Lung microvascular endothelial cell (primary cell): ENCODE data around the gene TNFRSF18. TPM values are rescaled to one million over a fixed set of nuclear protein-coding genes. Genes with fewer than 3 reads are reported as not detected.
"Not testable (repeated sequence)": the region's sequence is repeated elsewhere in the genome, so short reads cannot be mapped to it uniquely, and the experiment has no call there.

Experiments used
- DNase-seq, 2 donors: peaks; one replicate each; pipeline versions ENCODE4 v3.0.0 to v3.0.0-alpha.2; 2010; ENCODE audit warnings: low read depth in 2 of 2
- total RNA-seq: library from RNA; depleted of rRNA; stranded (reverse); fragments of >200 nt; gene quantifications from 2 replicates; pipeline ENCODE4 v1.2.1, GENCODE V29; 2014

Gene TNFRSF18, protein sequence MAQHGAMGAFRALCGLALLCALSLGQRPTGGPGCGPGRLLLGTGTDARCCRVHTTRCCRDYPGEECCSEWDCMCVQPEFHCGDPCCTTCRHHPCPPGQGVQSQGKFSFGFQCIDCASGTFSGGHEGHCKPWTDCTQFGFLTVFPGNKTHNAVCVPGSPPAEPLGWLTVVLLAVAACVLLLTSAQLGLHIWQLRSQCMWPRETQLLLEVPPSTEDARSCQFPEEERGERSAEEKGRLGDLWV
- 0.22 and 0.60 TPM in 2 replicates for total RNA-seq

DNA sequence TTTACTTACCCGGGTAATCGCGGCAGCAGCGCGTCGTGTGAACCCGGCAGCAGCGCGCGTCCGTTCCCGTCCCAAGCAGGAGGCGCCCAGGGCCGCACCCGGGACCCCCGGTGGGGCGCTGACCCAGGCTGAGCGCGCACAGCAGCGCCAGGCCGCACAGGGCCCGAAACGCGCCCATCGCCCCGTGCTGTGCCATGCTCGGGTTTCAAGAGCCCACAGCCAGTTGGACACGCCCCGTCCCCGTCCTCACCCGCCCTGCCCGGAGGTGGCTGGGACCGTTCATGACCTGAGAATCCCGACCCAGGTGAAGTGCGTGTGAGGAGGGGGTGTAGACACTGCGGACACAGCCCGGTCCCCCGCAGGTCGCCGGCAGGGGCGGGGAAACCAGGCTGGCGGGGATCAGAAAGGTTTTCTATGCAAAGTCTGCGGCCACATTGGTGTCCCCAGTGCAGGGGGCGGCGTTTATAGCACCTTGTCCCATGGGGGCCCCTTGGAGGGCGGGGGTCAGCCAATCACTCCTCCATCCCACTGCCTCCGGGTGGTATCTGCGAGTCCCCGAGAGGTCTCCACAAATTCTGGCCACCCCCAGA, at the start of gene TNFRSF18:
Gene TNFRSF18 (minus strand): TSS at position 217 of the 590 bp plus-strand sequence. CDS start 21 bp downstream, at position 196.
- no peak for DNase-seq

DNA sequence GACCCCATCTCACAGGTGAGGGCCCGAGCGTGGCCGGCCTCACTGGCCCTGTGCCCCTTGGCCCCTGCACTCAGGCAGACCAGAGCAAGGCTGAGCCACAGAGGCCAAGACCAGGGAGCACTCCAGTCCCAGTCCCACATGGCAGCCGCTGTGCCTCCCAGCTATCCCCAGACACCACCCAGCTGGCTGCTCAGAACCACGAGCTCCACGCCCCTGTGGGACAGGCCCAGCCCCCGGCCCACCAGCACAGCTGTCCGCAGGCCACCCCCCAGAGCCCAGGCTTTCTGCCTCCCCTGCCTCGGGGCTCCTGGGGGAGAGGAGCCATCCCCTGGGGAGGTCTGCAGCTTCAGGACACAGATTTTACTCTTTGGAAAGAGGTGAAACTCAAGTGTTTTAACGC, 49.2 kb upstream of the TNFRSF18 start:
- DNase-seq: no peak

DNA sequence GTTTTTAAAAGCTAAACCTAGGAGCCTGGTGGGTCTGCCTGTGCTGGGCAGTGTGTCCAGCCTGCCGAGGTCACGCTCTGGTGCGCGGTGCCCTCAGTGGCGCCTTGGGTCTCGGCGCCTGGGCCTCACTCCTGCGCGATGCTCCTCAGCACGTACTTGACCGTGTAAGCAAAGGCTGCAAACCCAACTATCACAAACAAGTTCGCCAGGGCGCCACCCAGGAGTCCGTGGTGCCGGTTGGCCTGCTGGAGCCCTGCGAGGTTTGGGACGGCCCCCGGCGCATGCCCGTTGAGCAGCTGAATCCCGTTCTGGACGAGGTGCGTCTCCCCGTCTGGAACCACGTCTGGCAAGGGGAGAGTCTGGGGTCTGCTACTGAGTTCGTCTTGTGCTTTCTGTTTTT, 48.7 kb upstream of the TNFRSF18 start:
- DNase-seq: no peak

DNA sequence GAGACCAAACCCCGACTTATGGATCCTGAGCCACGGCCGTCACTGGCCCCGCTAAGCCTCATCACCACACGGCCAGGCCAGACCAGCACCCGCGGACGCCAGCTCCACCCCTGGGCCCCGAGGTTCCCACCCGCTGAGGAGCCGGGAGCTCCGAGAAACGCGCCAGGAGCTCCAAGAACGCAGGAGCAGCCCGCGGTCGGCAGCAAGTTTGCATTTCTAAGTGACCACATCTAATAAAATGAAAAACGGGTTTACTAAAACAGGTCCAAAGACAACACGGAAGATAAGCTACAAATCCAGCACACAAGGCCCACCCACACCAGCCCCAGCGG, 48.2 kb upstream of the TNFRSF18 start:
- DNase-seq: no peak

DNA sequence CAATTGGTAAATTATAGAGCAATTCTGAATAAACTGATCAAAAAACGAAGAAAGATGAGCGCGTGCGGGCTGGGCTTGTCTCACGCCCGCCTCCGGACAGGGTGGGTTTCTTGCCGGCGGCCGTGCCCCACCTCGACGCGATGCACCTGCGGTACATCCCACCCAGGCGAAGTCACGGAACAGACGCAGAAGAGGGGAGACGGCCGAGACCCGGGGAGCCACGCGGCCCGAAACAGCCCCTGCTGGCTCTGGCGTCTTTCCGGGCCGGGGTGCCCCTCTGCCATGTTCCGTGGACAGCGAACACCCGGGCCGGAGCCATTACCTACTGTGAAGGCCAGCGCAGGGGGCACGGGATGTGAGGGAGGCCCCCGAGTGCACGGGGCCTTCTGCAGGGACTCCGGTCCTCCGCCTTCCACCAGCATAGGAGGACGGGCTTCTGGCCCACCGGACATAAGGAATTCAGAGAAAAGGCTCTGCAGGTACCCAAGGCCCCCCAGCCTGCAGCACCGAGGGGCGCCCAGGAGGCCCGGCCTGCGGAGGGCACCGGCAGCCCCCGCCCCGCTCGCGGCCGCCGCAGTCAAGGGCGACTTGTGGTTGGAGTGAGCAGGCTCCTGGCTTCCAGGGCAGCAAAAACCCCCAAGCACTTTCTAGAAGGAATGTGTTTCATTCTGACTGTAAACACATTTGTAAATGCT, 47.7 kb upstream of the TNFRSF18 start:
- no peak for DNase-seq

DNA sequence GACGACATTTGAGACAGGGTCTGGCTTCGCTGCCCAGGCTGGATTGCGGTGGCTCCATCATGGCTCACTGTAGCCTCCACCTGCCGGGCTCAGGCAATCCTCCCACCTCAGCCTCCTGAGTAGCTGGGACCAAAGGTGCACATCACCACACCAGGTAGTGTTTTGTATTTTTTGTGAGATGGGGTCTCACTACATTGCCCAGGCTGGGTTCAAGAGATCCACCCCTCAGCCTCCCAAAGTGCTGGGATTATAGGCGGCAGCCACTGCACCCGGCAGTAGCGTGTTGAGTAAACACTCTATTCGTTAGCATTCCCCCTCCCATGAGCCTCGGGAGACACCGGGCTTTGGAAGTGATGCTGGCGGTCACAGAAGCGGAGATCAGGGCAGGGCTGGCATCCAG, 46.9 kb upstream of the TNFRSF18 start:
- DNase-seq: no peak

DNA sequence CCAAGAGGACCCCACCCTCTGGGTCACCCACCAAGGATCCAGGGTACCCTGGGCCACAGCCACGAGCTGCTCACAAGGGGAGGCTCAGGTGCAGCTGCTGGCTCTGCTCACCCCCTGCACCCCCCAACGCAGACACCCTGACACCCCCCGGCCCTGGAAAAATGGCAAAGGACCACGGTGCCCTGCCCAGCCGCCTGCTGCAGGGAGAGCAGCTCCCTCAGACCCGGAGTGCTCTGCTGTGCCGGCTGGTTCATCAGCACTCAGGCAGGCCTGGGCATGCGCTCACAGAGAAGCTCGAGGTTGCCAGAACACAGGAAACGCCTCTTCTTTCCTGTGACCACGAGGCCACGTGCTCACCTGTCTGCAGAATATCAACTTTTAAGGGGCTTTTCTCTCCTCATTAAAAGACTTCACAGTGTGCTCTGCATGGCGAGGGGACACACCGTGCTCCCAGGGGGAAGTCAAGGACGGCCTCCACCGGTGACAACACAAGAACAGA, 44.4 kb upstream of the TNFRSF18 start:
- DNase-seq: peak in 1 of 2 donors; percentile 78

DNA sequence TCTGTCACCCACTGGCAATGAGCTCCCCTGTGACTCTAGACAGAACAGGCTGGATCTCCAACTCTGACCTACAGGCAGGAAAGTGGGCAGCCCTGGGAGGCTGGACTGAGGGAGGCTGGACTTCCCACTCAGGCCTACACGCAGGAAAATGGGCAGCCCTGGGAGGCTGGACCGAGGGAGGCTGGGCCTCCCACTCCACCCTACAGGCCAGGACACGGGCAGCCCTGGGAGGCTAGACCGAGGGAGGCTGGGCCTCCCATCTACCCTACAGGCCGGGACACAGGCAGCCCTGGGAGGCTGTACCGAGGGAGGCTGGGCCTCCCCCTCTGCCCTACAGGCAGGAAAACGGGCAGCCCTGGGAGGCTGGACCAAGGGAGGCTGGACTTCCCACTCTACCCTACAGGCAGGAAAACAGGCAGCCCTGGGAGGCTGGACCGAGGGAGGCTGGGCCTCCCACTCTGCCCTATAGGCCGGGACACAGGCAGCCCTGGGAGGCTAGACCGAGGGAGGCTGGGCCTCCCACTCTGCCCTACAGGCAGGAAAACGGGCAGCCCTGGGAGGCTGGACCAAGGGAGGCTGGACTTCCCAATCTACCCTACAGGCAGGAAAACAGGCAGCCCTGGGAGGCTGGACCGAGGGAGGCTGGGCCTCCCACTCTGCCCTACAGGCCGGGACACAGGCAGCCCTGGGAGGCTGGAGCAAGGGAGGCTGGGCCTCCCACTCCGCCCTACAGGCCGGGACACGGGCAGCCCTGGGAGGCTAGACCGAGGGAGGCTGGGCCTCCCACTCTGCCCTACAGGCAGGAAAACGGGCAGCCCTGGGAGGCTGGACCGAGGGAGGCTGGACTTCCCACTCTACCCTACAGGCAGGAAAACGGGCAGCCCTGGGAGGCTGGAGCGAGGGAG, 41.9 kb upstream of the TNFRSF18 start:
- not testable (repeated sequence) for DNase-seq

DNA sequence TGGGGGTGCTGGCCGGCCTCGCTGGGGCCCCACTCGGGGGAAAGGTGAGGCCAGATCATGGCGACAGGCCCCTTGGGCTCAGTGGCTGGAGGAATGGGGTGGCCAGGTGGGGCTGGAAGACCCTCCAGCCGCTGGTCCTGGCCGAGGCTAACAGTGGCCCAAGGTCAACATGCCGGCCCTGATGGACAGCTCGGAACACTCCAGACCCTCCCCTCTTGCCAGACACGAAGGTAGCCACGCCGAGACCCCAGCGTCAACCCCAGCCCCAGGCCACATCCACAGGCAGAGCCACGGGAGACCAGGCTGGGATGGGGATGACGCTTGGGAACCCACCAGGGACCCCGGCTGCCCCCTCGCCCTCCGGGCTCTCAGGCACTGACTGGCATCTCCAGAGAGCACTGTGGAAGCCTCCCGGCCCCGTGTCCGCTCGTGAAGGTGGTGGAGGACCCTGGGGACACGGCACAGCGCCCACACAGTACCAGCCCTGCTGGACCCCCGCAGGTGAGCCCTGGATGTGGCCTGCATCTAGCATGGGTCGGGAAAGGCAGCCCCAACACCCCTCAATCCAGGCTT, 41.0 kb upstream of the TNFRSF18 start:
- no peak for DNase-seq

DNA sequence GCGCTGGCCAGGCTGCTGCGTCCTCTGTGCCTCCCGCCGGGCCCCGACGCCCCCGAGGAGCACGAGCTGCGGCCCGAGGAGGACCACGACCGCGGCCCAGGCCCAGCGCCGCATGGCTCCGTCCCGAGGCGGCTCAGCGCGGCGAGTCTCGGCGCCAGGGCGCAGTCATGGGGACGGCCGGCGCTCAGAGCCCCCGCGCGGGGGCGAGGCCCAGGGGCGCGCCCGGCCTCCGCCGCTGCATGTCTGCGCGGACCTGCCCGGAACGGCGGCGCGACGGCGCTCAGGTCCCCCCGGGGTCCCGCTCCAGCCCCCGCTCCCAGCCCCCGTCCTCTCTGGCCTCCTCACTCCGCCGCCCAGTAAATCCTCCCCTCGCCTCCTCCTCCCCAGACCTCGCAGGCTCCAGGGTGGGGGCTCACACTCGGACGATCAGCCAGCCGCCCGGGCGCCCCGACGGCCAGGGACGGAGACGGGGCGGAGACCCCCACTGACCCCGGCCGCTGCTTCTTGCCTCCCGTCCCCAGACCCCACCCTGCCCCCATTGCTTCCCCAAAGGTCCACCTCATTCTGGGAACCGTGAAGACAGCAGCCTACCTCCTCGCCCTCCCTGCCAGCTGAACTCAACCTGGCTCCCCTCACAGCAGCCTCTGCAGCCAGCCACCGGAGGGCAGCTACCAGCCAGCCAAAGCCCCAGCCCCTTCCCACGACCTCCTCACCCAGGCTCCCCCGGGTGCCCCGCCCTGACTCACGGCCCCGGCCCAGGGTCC, 40.4 kb upstream of the TNFRSF18 start, which contains the start of gene C1QTNF12:
Gene C1QTNF12 (minus strand): TSS at position 146 of the 764 bp plus-strand sequence. CDS start 32 bp downstream, at position 114.
- DNase-seq: no peak

DNA sequence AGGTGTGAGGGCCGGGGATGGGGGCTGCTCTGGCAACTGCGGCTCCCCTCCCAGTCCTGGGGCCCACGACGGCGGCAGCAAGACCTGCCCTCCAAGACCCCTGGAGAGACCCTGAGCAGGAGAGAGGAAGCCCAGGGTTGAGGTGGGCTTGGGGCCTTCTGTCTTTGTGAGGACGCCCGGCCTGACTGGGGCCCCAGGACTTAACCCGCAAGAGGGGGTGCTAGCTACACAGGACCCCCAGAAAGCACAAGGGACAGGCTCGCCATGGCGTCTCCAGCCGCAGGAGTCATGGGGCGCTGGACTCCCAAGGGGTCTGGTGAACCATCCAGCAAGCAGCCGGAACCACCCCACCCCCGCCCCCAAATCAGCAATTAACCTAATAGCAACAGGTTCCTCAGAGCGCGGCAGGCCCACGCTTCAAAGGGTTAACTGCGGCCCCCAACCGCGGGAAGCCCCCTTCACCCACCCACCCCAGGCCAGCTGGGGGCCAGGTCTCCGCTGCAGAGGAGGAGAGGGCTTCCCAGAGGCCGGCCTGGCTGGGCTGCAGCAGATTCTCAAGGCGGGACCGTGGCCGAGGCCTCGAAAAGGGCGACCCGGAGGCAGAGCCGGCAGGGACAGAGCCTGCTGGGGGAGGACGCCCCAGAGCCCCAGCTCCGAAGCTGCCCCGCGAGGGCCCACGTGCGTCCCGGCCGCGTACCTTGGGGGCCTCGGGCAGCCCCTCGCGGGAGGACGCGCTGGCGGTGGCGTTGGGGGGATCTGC, 39.6 kb upstream of the TNFRSF18 start:
- DNase-seq: no peak

DNA sequence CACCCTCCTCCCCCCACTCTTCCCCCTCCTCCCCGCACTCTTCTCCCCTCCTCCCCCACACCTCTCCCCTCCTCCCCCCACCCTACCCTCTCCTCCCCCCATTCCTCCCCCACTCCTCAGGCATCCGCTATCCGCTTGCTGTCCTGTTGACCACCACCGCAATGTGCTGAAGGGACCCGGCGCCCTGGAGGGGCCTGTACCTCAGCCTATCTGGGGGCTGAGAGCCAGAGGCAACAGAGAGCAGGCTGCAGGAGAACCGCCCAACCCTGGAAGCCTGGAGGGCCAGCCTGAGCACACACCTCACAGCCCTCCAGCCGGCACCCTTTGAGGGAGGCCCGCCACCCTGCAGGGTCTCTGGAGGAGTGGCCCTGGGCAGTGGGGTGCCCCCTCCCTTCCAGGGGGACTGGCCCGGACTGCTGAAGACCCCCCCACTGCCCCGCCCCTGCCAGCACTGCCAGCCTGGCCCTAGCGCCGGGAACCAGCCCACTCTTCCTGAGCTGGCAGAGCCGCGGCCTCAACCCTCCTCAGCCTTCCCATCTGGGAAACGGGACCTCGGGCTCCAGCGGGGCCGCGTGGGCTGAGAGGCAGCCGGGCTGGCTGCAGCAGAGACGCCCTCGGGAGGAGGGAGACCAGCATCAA, 38.9 kb upstream of the TNFRSF18 start:
- no peak for DNase-seq

DNA sequence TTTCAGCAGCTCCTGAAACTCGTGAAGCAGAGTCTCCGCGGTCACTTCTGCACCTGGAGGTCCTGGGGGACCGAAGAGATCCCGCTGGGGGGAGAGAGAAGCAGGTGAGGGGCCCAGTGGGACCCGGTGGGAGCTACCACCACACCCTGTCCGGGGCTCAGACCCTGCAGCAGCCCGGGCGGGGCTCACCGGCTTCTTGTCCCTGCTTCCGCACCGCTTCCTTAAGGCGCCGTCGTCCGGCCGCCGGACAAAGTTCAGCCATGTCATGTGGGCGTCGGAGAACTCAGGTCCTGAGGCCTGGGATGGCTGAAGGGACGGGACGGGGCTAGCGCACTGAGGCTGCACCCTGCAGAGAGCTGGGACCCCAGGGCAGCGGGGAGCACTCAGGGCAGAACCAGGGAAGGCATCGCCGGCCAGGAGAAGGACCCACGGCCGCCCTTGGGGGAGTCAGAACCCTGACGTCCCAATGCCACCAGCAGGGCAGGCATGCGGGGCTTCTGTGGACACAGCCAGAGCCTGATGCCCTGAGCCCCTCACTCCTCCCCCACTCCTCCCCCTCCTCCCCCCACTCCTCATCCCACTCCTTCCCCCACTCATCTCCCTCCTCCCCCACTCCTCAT, 37.9 kb upstream of the TNFRSF18 start:
- peak in 1 of 2 donors; percentile 35 for DNase-seq

DNA sequence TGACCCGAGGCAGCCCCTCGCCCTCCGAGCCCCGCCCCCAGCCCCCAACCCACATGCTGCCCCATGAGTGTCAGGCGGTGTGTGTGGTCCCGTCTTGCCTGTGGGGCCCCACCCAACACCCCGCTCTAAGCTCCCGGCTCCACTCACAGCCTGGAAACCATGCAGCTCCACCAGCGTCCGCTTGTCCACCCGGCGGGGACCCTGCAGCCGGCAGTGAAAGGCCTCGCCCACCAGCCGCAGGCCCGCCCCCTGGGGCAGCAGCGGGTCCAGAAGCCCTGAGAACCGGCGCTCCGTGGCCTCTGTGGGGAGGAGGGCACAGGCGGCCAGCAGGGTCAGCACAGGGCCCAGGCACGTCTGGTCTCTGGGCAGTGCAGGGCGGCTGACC, 37.4 kb upstream of the TNFRSF18 start:
- no peak for DNase-seq

DNA sequence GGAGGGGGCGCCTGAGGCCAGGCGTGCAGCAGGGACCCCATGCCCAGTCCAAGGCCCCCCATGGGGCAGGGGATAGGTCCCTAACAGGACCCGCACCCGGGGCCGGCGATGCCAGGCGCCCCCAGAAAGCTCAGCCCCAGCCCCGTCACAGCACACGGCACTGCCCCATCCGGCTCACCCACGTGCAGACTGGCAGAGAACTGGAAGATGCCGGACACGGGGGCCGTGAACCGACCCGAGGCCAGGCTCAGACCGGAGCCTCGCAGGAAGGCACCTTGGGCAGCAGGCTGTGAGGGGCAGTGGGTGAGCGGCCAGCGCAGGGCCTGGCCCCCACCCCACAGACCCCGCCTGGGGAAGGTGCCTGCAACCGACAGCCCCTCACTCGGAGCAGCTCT, 36.9 kb upstream of the TNFRSF18 start:
- no peak for DNase-seq

DNA sequence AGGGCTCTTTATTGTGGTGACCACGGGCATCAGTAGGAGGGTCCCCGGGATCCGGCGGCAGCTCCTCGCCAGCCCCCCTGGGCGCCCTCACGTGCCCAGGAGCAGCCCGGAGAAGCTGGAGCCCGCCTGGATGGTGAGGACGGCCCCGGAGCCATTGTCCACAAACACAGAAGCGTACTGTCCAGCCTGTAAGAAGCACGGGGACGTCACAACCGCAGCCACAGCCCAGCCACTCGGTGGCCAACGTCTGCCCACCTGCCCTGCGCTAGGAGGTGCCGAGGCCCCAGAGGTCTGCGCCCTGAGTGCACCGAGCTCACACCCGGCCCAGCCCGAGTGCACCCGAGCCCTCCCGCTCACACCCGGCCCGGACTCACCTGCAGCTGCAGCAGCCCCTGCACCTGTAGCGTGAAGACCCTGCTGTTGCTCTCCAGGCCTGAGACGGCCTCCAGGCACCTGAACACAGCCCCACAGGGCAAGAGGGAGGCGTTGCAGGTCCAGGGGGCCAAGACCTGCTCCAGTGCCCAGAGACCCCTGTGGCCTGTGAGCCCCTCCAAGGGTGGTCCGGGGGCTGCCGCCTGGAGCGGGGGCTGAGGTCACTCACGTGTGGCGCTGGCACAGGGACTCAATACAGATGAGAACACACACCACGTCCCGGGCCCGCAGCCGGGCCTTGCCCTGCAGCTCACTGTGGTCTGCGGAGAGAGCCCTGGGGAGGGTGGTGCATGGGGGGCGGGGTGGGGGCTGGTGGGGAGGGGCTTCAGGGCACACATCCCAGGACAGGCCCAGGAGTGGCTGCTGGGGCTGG, 36.3 kb upstream of the TNFRSF18 start:
- DNase-seq: no peak

DNA sequence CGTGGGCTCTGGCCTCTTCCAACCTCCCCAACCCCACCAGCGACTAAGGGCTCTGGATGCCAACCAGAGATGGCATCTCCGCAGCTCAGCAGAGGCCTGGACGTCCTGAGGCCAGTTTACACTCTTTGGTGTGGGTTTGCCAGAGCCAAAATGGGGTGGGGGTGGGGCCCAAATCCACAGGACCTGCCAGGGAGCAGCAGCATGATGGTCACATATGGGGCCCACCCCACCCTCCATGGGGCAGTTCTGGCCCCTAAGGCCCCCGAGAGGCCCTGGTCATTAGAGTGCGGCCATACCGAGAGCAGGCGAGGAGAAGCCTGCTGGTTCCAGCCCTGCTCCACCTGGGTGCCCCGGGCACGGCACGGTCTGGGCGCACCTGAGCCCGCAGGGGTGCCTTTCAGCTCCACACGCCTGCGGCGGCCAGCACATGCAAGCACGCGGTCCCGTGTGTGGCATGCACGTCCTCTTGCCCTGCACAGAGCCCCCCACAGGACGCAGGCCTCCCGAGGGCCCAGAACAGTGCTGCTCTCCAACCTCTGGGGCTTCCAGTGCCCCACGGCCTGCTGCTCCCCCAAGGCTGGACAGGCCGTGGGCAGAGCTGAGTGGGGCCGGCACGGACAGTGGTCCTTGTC, 35.3 kb upstream of the TNFRSF18 start:
- no peak for DNase-seq
